Endothelial cell (in vitro differentiated cells): ENCODE data around the gene CHCHD3. TPM values are rescaled to one million over a fixed set of nuclear protein-coding genes. Genes with fewer than 3 reads are reported as not detected.

Source experiments
- DNase-seq: peaks from one replicate; pipeline ENCODE4 v3.0.0; 2021; ENCODE audit warnings: low spot score
- H3K27ac Mint-ChIP-seq: one replicate; pipeline ENCODE4 v1.8.0; 2021; ENCODE audit warnings: mixed read lengths, inconsistent platforms; ENCODE audit not compliant: unreplicated experiment
- H3K27me3 Mint-ChIP-seq: one replicate; pipeline ENCODE4 v1.8.0; 2021; ENCODE audit warnings: mild to moderate bottlenecking, moderate library complexity, mixed read lengths, inconsistent platforms; ENCODE audit not compliant: unreplicated experiment
- H3K36me3 Mint-ChIP-seq: one replicate; pipeline ENCODE4 v1.8.0; 2021; ENCODE audit warnings: mild to moderate bottlenecking, low read depth, mixed read lengths, inconsistent platforms; ENCODE audit not compliant: unreplicated experiment
- H3K4me1 Mint-ChIP-seq: one replicate; pipeline ENCODE4 v1.8.0; 2021; ENCODE audit warnings: mild to moderate bottlenecking, mixed read lengths, inconsistent platforms; ENCODE audit not compliant: unreplicated experiment
- H3K4me3 Mint-ChIP-seq: one replicate; pipeline ENCODE4 v1.8.0; 2021; ENCODE audit warnings: mild to moderate bottlenecking, mixed read lengths, inconsistent platforms; ENCODE audit not compliant: unreplicated experiment
- H3K9me3 Mint-ChIP-seq: one replicate; pipeline ENCODE4 v1.8.0; 2021; ENCODE audit warnings: mixed read lengths, inconsistent platforms; ENCODE audit not compliant: unreplicated experiment
- total RNA-seq: library from RNA; stranded (reverse); fragmentation: NEBNext Ultra II Directional; extraction: Animal tissue kit (Norgen Biotek cat#: 25700); gene quantifications from one replicate; pipeline ENCODE4 v1.2.1, GENCODE V29; 2021; ENCODE audit not compliant: unreplicated experiment
- TF ChIP-seq, protein P1 (sequence below): fragments of 200-600 bp; sonication (generic); IDR thresholded peaks from one replicate; pipeline ENCODE4 v1.5.0; 2021; ENCODE audit warnings: antibody characterized with exemption; ENCODE audit not compliant: unreplicated experiment

The CHCHD3 gene
- total RNA-seq, 1 donor from 2014 or later: 55.6 TPM

DNA sequence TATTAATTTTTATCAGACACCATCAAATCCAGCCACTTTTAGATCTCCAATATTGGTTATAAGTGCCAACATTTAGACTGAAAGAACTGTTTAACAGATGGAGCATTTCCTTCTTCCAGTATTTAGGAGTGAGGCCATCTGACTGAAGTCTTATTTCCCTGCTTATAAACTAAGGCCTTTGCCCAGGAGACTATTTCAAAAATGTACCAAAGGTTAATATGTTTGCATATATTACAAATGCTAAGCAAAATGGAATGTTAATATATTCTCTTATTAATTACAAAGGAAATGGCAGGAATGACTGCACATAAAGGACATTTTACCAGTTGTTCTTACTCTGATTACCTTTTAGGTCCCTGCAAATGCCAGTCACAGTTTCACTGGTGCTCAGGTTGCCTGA is 266.8 kb downstream of the CHCHD3 start:
- no peaks in the 10 kb centered on the region for H3K36me3 Mint-ChIP-seq
- TF ChIP-seq, protein P1, sequence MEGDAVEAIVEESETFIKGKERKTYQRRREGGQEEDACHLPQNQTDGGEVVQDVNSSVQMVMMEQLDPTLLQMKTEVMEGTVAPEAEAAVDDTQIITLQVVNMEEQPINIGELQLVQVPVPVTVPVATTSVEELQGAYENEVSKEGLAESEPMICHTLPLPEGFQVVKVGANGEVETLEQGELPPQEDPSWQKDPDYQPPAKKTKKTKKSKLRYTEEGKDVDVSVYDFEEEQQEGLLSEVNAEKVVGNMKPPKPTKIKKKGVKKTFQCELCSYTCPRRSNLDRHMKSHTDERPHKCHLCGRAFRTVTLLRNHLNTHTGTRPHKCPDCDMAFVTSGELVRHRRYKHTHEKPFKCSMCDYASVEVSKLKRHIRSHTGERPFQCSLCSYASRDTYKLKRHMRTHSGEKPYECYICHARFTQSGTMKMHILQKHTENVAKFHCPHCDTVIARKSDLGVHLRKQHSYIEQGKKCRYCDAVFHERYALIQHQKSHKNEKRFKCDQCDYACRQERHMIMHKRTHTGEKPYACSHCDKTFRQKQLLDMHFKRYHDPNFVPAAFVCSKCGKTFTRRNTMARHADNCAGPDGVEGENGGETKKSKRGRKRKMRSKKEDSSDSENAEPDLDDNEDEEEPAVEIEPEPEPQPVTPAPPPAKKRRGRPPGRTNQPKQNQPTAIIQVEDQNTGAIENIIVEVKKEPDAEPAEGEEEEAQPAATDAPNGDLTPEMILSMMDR: no peak
- H3K4me1 Mint-ChIP-seq: no peaks in the 10 kb centered on the region
- no peak overlapping the region for H3K27ac Mint-ChIP-seq
- peaks cover 6% of the 10 kb centered on the region for H3K27me3 Mint-ChIP-seq
- H3K9me3 Mint-ChIP-seq: no peaks in the 10 kb centered on the region
- H3K4me3 Mint-ChIP-seq: no peak overlapping the region
- no peak for DNase-seq

DNA sequence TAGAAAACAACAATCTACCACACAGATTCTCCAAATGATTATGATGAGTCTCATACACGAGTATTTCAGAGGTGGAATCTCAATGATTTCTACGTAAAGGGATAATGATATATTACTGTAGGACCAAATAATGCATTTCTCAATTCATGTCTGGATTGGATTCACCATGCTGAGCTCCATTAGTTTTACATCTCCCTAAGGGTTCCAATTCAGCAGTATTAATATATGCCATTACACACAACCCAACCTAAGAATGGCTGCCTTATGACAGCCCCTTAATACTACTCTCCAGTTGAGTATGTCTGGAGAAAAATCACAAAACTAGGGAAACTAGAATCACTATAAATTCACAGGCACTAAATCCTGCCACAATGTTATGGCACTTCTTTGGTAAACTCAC is 271.3 kb downstream of the CHCHD3 start:
- H3K4me3 Mint-ChIP-seq: no peak overlapping the region
- no peak for DNase-seq
- TF ChIP-seq, protein P1: no peak
- peaks cover 4% of the 10 kb centered on the region for H3K27me3 Mint-ChIP-seq
- H3K27ac Mint-ChIP-seq: no peak overlapping the region
- no peaks in the 10 kb centered on the region for H3K36me3 Mint-ChIP-seq
- no peaks in the 10 kb centered on the region for H3K9me3 Mint-ChIP-seq
- H3K4me1 Mint-ChIP-seq: peaks cover 3% of the 10 kb centered on the region

DNA sequence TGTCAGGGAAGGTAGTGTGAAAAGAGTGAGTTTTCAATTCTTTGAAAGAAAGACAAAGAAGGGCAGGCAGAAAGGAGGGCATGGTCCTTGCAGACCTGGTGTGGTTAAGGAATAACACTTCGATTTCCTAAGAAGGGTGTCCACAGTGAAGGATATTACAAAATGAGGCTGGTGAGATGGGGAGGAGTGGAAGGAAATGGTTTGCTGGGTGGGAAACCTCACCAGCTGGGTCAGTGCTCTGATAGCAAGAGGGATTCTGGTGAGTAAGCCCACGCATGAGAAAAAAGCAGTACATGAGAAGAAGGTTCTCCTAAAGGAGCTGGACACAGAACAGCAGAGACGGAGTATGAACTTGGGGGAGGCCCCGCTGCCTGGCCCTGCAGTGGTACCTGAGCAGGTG is 275.1 kb downstream of the CHCHD3 start:
- H3K27me3 Mint-ChIP-seq: no peaks in the 10 kb centered on the region
- peaks cover 3% of the 10 kb centered on the region for H3K4me1 Mint-ChIP-seq
- H3K4me3 Mint-ChIP-seq: no peak overlapping the region
- no peaks in the 10 kb centered on the region for H3K9me3 Mint-ChIP-seq
- DNase-seq: no peak
- H3K36me3 Mint-ChIP-seq: no peaks in the 10 kb centered on the region
- TF ChIP-seq, protein P1: no peak
- no peak overlapping the region for H3K27ac Mint-ChIP-seq

DNA sequence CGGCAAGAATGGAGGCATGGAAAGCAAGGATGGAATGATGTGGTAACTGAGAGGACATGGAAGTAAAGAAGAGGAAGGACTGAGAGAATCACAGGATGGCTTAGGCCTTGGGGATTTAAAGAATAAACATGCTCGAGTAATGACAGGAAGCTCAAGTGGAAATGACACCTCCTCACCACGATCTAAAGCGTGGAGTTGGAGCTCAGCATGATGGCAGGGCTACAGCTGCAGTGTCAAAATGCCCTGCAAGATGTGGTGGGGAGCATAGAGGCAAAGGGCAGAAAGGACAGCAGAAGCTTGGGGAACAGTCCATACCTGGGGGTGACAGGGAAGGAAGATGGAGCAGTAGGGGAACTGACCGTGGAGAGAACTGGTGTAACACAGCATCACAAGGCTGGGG is 276.1 kb downstream of the CHCHD3 start:
- Mint-ChIP-seq H3K27me3 (no peaks in the 10 kb centered on the region), H3K4me3 (no peak overlapping the region), H3K4me1 (peaks cover 3% of the 10 kb centered on the region), H3K36me3 (no peaks in the 10 kb centered on the region), H3K27ac (no peak overlapping the region), H3K9me3 (no peaks in the 10 kb centered on the region)
- no peak for DNase-seq
- TF ChIP-seq, protein P1: no peak

DNA sequence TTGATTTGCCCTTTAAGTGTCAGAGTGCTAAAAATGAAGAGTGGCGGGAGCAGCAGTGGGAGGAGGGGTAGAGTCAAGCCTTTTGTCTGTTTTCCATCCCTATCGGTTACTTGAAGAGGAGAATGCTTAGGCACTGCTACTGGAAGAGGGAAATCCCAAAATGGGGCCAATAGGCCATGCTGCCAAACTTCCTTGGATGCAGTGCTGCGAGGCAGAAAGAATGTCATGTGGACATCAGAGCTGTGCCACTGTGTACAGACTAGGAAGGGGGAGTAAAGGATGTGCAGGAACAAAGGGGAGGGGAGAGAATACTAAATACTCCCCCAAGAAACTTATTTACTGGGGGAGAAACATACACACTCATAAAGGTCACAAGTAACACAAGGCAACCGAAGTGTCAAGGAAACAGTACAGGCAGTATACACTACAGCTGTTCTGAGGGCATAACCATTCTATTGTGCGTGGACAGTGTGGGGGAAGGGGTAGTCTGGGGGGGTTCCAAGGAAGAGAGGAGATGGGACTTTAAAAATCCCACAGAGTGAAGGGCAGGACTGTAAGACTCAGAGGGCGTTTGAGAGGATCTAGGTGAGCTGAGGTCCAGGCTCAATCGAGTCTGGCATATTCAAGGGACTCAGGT is 276.9 kb downstream of the CHCHD3 start:
- TF ChIP-seq, protein P1: no peak
- Mint-ChIP-seq H3K36me3 (no peaks in the 10 kb centered on the region), H3K9me3 (no peaks in the 10 kb centered on the region), H3K27ac (no peak overlapping the region), H3K4me1 (peaks cover 3% of the 10 kb centered on the region), H3K27me3 (no peaks in the 10 kb centered on the region), H3K4me3 (no peak overlapping the region)
- DNase-seq: no peak
